ENCODE data around the gene GNA15. TPM values are rescaled to one million over a fixed set of nuclear protein-coding genes. Genes with fewer than 3 reads are reported as not detected.

The GNA15 gene
- total and polyA plus RNA-seq, 2 experiments from 2014 or later: 0.29 to 1.5 TPM

GRCh38 chr19:3145909-3146676 is 10.3 kb downstream of the GNA15 start:
- Histone ChIP-seq H3K4me1 (ENCODE audit: insufficient read depth) (no peaks in the 10 kb centered on the region), H2AFZ (no peak overlapping the region), H3K4me2 (no peak overlapping the region), H3K27me3 (no peaks in the 10 kb centered on the region), H3K4me3 (no peak overlapping the region), H3K9me3 (ENCODE audit: low read depth) (no peaks in the 10 kb centered on the region), H3K36me3 (replicated peaks; ENCODE audit: insufficient read depth, low read depth) (no peaks in the 10 kb centered on the region), H3K79me2 (no peaks in the 10 kb centered on the region), H3K9me2 (replicated peaks; ENCODE audit: insufficient read depth) (no peaks in the 10 kb centered on the region), H3K27ac (no peak overlapping the region), H4K20me1 (ENCODE audit: insufficient read depth, poor library complexity, severe bottlenecking) (no peaks in the 10 kb centered on the region)
- WGBS (ENCODE audit: low lambda C conversion rate, missing lambda C conversion rate): 92% methylated on average over 20 of the region's 20 CpGs
- DNase-seq (ENCODE audit: low spot score): no peak
- TF ChIP-seq CTCF (IDR thresholded peaks at IDR 0.05; ENCODE audit: poor library complexity): no peak
- TF ChIP-seq EZH2phosphoT487 (IDR thresholded peaks at IDR 0.05; ENCODE audit: low read depth, severe bottlenecking, unreplicated experiment): no peak
- TF ChIP-seq EZH2 (IDR thresholded peaks at IDR 0.05; ENCODE audit: borderline replicate concordance): no peak

GRCh38 chr19:3146677-3147100 is 10.9 kb downstream of the GNA15 start:
- no peaks in the 10 kb centered on the region for H4K20me1 ChIP-seq (ENCODE audit: insufficient read depth, poor library complexity, severe bottlenecking)
- H3K9me3 ChIP-seq (ENCODE audit: low read depth): no peaks in the 10 kb centered on the region
- H3K4me3 ChIP-seq: no peak overlapping the region
- H2AFZ ChIP-seq: no peak overlapping the region
- H3K9me2 ChIP-seq (replicated peaks; ENCODE audit: insufficient read depth): no peaks in the 10 kb centered on the region
- no peaks in the 10 kb centered on the region for H3K4me1 ChIP-seq (ENCODE audit: insufficient read depth)
- DNase-seq (ENCODE audit: low spot score): no peak
- H3K4me2 ChIP-seq: no peak overlapping the region
- TF ChIP-seq EZH2phosphoT487 (IDR thresholded peaks at IDR 0.05; ENCODE audit: low read depth, severe bottlenecking, unreplicated experiment) (no peak), CTCF (IDR thresholded peaks at IDR 0.05; ENCODE audit: poor library complexity) (peak; percentile 45), EZH2 (IDR thresholded peaks at IDR 0.05; ENCODE audit: borderline replicate concordance) (no peak)
- H3K79me2 ChIP-seq: no peaks in the 10 kb centered on the region
- 89% methylated on average over 4 of the region's 5 CpGs for WGBS (ENCODE audit: low lambda C conversion rate, missing lambda C conversion rate)
- no peaks in the 10 kb centered on the region for H3K36me3 ChIP-seq (replicated peaks; ENCODE audit: insufficient read depth, low read depth)
- no peaks in the 10 kb centered on the region for H3K27me3 ChIP-seq
- no peak overlapping the region for H3K27ac ChIP-seq

- Histone ChIP-seq H4K20me1 (ENCODE audit: insufficient read depth, poor library complexity, severe bottlenecking) (no peaks in the 10 kb centered on the region), H3K27ac (no peak overlapping the region), H3K4me3 (no peak overlapping the region), H3K9me3 (ENCODE audit: low read depth) (no peaks in the 10 kb centered on the region), H3K4me2 (no peak overlapping the region), H3K79me2 (no peaks in the 10 kb centered on the region), H3K4me1 (ENCODE audit: insufficient read depth) (no peaks in the 10 kb centered on the region), H3K27me3 (no peaks in the 10 kb centered on the region), H3K36me3 (replicated peaks; ENCODE audit: insufficient read depth, low read depth) (no peaks in the 10 kb centered on the region), H2AFZ (no peak overlapping the region), H3K9me2 (replicated peaks; ENCODE audit: insufficient read depth) (no peaks in the 10 kb centered on the region)
- TF ChIP-seq CTCF (IDR thresholded peaks at IDR 0.05; ENCODE audit: poor library complexity) (no peak), EZH2 (IDR thresholded peaks at IDR 0.05; ENCODE audit: borderline replicate concordance) (no peak), EZH2phosphoT487 (IDR thresholded peaks at IDR 0.05; ENCODE audit: low read depth, severe bottlenecking, unreplicated experiment) (no peak)
- DNase-seq (ENCODE audit: low spot score): no peak
- 94% methylated on average over 17 of the region's 20 CpGs for WGBS (ENCODE audit: low lambda C conversion rate, missing lambda C conversion rate)
Observed at GRCh38 chr19:3148503-3148902, 12.7 kb downstream of the GNA15 start.
